ENCODE measurements around the gene CD9.

The CD9 gene

DNA sequence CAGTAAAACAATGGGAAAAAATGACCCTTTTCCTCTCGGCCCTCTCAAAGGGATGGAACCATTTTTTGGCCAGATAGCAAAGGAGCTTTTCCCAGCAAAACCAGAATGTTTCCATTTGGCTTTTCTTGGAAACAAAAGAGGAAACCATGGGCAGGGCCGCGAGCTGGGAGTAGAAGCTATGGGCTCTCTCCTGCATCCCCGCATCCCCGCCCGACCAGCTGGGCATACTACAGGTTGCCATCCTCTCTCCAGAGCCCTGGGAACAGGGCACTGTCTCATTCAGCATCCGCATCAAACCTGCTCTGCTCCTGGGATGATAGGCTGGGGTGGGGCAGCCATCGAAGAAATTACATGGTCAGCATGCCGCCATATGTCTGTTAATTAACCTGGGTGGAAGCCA is 20.9 kb downstream of the CD9 start:
- DNase-seq (ENCODE audit: low read depth) = no peak

- no peak for DNase-seq (ENCODE audit: low read depth)
Measured at GRCh38 chr12:6222078-6222654, 22.0 kb downstream of the CD9 start.

DNA sequence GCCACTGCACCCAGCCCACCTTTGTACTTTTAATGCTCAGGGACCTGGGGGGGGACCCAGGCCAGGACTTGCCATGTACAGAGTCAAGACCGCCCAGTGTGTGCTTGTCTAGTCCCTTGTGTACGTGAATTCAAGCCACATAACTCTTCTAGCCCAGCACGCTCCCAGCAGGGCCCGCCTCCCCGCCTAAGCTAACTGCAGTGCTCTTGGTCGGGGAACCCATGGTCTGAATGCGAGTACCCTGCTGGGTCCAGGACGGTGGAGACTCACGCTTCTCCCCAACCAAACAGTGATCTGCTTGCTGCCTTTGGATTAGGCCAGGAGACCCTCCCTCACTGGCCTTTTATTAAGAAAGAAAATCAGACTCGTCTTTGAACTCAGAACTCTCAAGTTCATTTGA is 23.3 kb downstream of the CD9 start:
- DNase-seq (ENCODE audit: low read depth) = no peak

DNA sequence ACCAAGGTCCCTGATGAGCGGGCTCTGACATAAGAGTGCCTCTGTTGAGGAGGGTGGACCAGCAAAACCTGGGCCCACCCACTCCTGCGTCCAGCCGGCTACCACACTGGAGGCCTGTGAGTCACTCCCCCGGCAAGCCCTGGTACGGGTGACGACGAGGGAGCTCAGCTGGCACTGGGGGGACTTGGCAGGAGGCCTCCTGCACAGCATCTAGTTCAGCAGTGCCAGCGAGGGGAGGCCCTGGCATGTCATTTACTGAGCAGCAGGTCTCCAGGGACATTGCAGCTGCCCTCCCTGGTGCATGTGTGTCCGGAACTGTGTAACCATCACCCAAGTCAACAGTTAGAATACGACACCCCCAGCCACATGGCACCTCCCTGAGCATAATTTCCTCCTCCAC is 24.4 kb downstream of the CD9 start:
- DNase-seq (ENCODE audit: low read depth) = no peak

DNA sequence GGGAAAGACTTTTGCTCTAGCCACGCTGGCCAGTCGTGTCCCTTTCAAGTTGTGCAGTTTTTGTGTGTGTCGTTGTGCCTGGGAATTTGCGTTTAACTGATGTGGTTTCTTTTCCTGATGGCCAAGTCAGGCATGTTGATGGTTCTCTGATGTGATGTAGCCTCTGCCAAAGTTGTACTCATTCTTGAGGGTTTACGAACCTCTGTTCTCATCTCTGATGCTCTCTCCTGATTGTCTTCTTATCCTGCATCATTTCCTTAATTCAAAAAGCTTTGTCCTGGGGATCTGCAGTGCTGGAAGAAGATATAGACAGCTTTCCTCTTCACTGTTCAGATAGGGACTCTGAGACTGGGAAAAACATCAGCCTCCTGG is 25.4 kb downstream of the CD9 start:
- DNase-seq (ENCODE audit: low read depth) = no peak

DNA sequence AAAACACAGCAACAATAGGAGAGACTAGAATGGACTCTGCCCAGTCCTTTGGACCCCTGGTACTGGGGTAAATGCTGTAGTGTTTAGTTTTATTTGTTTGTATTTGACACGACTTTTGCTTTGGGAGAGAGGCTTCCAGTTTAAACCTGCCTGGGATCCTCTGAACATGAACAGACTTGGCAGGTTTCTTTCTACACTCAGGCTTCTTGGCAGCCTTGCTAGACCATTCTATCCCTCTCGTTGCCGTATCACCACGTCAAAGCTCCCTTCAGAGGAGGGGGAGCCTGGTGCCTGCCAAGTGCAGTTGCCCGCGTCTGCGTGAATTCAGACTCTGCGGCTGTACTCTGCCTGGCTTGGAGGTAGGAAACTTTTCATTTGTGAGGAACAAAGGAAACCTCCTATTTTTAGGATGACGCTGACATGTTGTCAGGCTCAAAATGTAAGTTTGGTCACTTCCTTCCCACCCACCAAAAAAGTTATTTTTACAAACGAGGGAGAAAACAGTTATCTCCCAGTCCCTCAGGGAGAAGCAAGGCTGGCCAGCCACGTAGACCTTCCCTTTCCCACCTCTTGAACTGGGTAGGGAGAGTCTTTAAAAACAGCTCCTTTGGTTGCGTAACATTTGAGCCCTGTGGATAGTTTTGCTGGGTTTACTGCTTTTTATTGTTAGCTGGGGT is 25.9 kb downstream of the CD9 start:
- no peak for DNase-seq (ENCODE audit: low read depth)

DNA sequence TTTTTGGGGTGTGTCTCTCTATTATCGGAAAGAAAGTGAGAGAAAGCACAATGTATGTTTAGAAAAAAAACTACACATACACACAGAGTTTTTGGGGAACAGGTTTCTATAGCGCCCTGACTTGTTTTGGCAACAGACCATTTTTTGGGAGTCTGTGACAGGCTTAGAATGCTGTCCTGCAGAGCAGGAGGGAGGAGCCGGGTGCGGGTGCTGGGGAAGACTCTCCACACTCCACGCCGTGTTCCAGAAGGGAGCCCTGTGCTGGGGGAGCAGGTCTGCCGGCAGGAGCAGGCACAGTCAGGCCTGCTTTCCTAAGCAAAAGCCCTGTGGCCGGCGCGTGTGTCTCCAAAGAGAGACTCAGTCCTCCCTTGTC is 26.5 kb downstream of the CD9 start:
- DNase-seq (ENCODE audit: low read depth) = no peak

DNA sequence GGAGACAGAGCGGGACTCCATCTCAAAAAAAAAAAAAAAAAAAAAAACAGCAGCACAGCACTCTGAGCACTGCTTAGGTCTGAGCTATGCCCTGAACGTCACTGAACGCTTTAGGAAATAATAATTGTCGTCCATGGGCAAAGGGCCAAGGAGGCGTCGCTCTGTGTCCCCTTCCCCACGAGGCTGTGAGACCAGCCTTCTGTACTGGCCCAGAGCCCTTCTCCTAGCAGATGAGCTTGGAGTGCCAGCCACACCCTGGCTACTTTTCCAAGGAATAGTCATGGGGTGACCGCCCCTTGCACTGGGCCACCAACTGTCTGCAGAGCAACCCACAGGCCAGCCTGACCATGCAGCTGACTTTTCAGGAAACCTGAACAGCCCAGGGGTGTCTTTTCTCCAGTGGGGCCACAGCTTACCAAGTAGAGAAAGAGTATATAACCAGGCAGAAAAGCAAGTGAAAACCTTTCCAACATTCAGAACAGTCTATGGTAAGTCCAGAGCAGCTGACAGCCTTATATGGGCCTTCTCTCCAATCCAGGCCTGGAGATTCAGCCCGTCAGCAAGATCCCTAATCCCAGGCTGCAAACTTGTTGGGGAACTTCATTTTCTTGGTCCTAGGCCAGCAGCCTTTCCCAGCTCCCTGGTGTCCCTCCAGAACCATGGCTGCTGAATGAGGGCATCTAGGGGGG is 28.5 kb downstream of the CD9 start:
- no peak for DNase-seq (ENCODE audit: low read depth)

DNA sequence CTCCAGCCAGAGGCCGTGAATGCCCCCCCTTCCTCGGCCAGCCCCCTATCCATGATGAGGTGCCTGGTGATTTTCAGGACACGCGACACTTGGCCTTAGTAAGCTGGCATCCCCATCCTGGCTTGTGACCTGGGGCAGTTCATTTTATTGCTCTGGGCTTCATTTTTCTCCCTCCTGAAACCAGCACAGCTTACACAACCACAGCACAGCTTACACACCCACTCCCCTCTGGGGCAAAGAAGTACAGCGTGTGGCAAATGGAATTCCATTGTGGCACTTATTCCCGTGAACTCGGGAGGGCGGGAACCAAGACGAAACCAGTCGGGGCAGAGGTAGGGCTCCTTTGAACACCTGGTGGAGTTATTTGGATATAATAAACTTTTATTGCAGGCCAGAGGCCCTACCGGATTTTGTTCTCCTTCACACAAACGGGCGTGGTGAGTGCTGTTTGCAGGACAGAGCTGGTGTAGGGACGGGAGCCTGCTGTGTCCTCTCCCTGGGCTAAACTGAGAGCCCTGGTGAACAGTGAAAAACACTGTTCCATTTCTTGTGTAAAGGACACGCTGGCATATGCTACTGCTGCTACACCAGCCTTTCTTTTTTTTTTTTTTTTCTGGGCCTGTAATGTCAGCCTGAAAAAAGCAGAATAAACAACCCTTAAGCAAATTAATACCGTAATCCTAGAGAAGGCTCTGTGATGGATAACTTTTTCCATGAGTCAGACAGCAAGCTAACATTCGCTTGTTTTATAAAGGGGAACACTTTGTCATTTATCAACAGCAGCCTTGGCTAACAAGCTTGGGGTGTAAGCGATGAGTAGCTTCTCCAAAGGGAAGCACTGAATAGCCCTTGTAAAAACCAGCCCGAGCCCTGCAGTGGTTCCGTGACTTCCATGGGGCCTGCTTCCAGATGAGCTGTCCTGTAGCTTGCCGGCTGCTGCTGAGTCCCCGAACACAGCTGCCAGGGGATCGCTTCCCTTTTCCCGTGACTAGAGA is 29.3 kb downstream of the CD9 start:
- no peak for DNase-seq (ENCODE audit: low read depth)

DNA sequence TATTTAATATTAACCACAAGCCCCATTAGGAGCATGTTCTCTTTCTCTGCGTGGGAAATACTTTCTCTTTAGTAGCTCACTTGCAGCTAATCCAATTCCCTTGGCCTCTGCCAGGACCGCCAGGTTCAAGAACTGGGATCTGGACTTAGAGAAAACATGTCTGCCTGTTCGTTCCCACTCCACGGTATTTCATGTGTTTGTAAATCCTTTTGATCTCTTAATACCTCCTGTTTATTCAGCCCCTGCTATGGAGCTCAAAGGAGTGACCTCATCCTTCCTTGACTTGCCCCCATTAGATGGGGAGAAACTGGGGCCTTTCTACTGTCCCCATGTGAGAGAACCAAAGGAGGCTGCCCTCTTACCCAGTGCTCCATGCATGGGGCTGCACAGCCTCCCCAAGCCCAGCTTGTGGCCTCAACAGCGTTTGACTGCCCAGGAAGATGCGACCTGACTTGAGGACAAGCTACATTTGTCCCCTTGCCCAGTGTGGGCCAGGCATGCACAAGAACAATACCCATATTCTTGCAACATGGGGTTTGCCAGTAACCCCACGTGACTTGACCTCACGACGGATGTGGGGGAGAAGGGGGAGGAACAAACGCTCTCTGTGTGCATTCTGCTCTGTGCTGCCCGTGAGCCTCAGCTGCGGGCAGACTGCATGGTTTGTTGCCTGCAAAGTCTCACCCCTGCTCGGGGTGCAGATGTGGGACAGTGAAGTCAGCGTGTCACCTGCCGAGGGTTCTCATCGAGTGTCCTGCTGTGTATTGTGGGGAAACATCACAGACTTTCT is 30.3 kb downstream of the CD9 start:
- DNase-seq (ENCODE audit: low read depth) = peak; percentile 43

GRCh38 chr12:6231359-6232268 is 31.4 kb downstream of the CD9 start:
- no peak for DNase-seq (ENCODE audit: low read depth)

DNA sequence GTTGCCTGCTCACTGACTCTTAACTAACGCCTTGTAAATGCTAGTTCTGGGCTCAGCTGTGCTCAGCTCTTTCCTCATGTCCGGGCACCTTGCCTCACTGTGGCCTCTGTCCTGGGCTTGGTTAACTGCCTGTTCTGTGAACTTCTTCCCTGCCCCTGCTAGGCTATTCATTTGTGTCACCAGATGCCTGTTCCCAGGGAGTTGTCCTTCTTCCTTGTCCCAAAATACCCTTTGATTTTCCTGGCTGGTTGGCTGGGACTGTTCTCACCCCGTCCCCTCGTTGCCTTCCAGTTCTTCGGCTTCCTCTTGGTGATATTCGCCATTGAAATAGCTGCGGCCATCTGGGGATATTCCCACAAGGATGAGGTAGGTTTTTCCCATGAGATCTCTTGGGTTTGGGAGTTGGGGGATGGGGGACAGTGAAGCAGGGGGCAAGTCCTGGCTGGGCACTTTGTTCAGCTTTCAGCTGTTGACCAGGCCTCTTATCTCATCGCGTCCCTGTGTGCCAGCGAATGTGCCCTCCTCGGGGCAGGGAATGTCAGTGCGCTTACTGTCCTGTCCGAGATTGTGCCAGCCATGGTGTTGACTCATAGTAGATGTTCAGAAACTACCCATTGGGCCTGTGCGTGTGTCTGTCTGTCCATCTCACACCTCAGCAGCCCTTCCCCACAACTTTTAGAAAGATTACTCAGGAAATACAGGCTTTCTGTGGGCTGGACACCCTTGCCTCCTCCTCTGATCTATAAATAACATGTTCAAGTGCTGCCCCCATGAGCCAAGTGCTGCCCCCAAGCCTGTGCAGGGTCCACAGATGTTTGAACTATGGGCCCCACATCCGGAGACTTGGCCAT is 33.1 kb downstream of the CD9 start:
- no peak for DNase-seq (ENCODE audit: low read depth)

DNA sequence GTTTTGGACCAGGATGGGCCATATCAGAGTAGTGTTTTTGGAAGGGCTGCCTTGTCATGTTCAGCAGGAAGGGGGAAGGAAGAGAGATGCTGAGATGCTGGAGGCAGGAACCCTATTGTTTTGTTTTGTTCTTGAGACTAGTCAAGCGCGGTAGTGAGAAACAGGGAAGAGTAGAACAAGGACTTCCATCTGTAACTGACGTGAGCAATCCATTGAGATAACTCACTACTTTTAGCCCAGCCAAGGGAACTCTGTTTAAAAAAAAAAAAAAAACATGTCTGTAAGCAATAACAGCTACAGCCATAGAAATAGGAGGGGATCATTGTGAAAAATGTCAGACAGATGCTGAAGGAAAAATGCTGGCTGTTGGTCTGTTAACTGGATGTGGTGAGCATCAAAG is 34.0 kb downstream of the CD9 start:
- DNase-seq (ENCODE audit: low read depth) = no peak

- DNase-seq (ENCODE audit: low read depth) = no peak
Measured at GRCh38 chr12:6234906-6235305, 34.7 kb downstream of the CD9 start.

- DNase-seq (ENCODE audit: low read depth) = no peak
Measured at GRCh38 chr12:6235499-6235898, 35.3 kb downstream of the CD9 start.

- no peak for DNase-seq (ENCODE audit: low read depth)
Measured at GRCh38 chr12:6235906-6236640, 35.9 kb downstream of the CD9 start.

DNA sequence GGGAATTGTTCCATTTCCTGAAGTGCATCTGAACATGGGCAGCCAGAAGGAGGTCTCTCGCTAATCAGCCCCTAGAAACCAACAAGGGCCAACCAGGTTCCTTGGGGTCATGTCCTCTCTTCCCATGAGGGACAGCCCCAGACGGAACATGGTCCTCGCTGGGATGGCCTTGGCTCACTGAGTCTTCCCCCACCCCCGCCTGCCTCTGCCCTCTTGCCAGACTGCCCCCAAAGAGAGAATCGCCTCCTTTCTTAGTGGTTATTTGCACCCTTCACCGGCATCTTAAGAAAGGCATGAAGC is 36.4 kb downstream of the CD9 start:
- no peak for DNase-seq (ENCODE audit: low read depth)

- no peak for DNase-seq (ENCODE audit: low read depth)
Measured at GRCh38 chr12:6237830-6238229, 37.6 kb downstream of the CD9 start.

DNA sequence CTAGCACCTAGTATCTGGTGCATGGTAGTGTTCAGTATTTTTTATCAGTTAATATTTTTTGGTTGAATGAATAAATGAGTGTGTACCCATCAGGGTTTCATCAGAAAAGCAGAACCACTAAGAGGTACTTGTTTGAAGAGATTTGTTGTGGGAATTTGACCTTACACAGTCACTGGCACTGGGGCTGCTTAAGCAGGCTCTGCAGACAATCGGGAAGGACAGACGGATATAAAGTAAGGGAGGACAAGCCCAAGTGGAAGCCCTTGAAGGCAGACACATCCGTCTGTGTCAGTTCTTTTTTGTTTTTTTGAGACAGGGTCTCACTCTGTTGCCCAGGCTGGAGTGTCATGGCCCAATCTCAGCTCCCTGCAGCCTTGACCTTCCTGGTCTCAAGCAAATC is 38.7 kb downstream of the CD9 start:
- no peak for DNase-seq (ENCODE audit: low read depth)
